DMS79 treated with DMSO at 0.1 percent for 48 hours (cell line): ENCODE results near the gene TTBK1.

Source experiments
- DNase-seq: peaks from one replicate; lab custom pipeline; 2025; lab: John Stamatoyannopoulos, UW

TTBK1 gene

DNA sequence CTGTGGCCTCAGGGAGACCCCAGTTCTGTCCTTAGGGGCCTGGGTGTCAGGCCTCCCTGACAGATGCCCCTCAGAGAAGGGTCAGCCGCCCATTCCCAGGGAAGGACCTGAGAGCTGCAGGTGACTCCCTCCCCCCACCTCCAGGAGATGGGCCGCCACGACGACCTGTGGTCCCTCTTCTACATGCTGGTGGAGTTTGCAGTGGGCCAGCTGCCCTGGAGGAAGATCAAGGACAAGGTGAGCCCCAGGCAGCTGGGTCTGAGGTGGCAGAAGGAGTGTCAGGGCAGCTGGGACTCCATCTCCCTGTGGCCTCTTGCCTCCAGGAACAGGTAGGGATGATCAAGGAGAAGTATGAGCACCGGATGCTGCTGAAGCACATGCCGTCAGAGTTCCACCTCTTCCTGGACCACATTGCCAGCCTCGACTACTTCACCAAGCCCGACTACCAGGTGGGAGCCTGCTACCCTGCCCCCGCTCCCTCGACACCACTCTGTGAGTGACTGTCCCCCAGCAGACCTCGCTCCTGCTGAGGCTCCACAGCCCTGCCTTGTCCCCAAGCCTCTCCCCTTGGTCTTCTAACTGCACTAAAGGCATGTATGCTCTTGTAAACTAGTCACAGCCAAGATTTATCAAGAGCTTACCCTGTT, 12.2 kb downstream of the TTBK1 start:
- DNase-seq, result no peak

DNA sequence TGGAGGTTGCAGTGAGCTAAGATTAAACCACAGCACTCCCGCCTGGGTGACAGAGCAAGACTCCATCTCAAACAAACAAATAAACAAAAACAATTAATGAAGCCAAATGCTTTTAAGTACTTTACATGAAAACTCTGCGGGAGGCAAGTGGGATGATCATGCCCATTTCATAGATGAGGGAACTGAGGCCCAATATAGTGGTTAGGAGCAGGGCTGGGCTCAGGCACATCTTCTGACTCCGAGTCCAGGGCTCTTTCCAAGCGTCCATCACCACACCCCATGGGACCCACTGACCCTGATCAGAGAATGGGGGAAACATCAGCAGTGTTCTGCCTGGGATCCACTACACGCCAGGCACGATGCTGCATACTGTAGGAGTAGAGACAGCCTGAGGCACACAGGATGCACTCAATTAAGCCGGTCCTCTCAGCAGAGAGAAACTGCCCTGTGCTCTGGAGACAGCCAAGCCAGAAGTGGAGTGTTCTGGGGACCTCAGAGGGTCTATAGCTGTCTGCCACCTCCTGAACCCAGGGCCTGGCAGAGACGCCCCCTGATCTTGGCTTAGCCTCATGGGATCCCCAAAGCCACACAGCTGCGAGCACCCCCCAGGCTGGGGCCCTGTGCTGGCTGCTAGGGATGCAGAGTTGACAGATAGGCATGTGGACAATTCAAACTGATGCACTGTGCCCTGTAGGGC, 13.5 kb downstream of the TTBK1 start:
- no peak for DNase-seq

DNA sequence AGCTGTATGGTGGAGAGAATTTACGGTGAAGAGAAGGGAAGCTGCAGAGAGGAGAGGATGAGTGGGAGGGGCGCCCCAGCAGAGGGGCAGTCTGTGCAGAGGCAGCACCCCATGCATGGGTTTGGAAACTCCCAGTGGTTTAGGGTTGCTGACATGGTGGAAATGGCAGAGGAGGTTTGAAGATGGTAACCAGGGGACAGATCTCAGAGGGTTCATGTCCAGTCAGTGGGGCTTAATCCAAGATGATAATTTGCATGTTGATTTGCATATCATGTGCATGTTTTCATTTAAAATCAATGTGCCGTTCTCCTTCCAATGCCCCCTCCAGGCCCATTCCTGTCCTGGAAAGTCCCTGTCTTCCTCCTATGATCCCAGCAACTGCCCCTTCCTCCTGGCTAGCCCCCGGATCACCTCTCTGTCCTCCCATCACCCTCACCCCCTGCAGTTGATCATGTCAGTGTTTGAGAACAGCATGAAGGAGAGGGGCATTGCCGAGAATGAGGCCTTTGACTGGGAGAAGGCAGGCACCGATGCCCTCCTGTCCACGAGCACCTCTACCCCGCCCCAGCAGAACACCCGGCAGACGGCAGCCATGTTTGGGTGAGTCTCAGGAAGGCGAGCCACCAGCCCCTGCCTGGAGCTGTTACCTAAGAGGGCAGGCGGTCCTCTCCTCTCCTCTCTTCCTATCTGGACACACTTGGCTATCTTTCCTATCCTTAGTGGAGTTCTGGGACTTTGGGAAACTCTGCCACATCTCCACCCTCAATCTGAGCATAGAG, 14.3 kb downstream of the TTBK1 start:
- DNase-seq, result no peak

DNA sequence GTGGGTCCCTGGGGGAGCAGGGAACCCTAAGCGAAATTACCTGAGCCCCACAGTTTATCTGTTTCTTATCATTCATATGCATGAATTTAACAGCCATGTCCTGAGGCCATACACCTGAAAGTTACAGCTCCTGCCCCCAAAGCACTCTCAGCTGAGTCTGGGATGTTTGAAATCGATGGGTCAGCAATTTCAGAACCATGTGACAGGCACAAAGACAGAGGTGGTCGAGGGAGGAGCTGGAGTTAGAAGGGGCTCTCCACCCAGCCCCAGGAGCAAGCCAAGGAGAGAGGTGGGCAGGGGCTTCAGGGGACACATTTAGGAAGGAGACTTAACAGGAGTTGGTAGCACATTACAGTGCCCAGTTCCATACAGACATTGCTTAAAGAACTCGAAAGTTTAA, 14.9 kb downstream of the TTBK1 start:
- DNase-seq, result no peak

DNA sequence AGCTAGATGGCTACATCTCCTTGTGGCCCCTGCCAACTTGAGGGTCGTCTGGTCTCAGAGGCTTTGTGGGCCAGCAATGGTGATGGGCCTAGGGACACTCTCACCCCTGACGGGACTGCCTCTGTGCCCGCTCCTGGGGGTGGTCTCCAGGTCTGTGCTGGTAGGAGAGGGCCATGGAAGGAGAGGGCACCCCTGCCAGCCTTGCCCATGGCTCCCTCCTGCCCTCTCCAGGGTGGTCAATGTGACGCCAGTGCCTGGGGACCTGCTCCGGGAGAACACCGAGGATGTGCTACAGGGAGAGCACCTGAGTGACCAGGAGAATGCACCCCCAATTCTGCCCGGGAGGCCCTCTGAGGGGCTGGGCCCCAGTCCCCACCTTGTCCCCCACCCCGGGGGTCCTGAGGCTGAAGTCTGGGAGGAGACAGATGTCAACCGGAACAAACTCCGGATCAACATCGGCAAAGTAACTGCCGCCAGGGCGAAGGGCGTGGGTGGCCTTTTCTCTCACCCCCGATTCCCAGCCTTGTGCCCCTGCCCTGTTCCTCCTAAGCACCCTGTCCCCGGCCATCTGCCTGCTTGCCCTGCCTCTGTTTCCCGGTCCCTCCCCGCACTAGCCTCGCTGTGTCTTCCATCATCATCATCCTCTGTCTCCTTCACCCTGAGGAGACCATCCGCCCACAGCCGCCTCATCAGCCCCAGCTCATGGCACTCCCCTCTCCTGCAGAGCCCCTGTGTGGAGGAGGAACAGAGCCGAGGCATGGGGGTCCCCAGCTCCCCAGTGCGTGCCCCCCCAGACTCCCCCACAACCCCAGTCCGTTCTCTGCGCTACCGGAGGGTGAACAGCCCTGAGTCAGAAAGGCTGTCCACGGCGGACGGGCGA, 15.8 kb downstream of the TTBK1 start:
- no peak for DNase-seq

DNA sequence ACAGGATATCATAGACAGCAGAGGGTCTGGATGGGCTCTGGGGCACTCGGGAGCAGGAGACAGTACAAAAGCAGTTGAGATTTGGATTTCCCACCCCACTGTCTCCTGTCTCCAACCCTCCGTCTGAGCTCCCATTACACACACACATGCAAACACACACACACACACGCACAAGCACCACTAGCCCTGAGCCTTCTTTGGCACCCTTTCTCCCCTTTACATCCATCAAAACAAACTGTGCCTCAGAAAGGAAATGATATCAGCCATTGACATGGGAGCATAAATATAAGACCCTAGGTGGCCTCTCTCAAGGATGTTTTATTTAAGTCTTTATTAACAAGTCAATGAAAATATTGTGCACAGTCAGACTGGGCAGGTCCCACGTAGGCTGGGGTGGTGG, 17.5 kb downstream of the TTBK1 start:
- DNase-seq, result no peak

DNA sequence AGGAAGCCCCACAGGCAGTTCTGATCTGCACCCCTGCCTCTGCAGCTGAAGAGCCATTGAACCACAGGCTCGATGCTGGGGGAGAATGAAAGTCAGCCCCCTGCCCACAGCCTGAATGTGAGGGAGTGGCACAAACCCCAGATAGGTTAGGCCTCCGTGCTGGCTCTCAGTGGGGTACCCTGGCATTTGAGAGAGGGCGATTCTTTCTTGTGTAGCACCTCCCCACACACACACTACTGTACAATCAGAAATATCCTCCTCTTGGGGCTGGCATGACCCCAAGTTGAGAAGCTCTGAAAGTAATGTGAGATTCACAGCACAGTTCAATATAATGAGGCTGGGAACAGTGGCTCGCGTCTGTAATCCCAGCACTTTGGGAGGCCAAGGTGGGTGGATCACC, 17.9 kb downstream of the TTBK1 start:
- no peak for DNase-seq

DNA sequence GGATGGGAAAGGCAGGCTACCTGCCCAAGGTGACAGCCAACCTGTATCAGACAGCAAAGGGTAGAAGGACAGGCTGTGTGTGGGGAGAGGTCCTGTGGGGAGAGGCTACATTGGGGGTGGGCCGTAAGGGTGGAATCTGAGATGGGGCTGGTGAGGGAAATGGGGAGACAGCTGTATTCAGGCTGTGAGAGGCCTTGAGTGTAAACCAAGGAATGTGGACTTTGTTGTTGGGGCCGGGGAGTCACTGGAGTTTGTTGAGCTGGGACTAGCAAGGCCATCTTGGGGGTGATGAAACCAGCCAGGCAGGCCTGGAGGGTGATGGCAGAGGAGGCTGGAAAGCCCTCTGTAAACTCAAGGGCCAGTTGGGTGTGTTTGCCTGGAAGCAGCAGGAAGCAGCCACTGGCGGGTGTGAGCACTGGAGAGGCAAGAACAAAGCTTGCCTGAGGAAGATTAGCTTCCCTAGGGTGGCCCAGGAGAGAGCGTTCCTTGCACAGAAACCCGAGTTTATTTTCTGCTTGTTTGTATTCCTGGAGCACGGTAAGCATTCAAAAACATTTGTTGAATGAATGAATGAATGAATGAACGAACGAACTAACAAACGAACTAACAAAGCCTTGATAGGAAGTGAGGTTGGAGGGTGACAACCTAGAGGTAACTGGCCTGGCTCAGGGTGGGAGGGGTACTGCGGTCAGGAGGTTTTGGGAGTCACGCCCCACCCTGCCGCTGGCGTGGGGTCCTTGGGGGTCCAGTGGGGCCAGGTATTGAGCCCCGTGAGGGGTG, 18.9 kb downstream of the TTBK1 start:
- DNase-seq, result no peak

DNA sequence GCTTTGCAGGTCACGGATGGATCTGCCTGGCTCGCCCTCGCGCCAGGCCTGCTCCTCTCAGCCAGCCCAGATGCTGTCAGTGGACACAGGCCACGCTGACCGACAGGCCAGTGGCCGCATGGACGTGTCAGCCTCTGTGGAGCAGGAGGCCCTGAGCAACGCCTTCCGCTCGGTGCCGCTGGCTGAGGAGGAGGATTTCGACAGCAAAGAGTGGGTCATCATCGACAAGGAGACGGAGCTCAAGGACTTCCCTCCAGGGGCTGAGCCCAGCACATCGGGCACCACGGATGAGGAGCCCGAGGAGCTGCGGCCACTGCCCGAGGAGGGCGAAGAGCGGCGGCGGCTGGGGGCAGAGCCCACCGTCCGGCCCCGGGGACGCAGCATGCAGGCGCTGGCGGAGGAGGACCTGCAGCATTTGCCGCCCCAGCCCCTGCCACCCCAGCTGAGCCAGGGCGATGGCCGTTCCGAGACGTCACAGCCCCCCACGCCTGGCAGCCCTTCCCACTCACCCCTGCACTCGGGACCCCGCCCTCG, 19.6 kb downstream of the TTBK1 start:
- DNase-seq, result no peak

DNA sequence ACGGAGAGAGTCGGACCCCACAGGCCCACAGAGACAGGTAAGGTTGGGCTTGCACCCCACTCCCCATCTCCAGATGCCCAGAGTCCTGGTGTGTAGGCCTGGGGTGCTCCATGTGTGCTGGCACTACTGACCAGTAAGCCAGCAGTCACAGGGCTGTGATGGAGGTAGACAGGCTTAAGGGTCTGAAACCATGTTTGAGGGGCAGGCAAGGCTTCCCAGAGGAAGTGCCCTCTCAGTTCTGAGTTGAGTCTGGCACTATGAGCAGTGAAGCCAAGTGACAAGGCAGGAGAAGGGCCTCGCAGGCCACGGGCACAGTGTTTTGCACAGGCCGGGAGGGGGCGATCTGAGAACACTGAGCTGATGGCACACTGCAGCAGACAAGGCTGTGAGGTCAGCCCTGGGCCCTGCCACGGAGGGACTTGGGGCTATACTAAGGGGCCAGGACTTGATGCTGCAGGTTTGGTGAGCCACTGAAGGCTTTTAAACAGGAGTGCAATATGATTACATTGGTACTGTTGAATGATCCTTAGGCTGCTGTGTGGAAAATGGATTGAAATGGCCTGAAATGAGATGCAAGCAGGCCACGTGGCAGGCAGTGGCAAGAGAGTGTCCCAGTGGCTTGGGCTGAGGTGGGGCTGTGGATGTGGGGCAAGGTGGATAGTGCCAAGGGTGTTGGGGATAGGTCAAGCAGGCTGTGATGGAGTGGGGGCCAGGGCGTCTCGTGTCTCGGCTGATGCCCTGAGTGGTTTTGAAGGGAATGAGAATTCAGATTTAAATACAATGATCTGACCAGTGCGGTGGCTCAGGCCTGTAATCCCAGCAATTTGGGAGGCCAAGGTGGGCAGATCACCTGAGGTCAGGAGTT, 20.3 kb downstream of the TTBK1 start:
- no peak for DNase-seq

DNA sequence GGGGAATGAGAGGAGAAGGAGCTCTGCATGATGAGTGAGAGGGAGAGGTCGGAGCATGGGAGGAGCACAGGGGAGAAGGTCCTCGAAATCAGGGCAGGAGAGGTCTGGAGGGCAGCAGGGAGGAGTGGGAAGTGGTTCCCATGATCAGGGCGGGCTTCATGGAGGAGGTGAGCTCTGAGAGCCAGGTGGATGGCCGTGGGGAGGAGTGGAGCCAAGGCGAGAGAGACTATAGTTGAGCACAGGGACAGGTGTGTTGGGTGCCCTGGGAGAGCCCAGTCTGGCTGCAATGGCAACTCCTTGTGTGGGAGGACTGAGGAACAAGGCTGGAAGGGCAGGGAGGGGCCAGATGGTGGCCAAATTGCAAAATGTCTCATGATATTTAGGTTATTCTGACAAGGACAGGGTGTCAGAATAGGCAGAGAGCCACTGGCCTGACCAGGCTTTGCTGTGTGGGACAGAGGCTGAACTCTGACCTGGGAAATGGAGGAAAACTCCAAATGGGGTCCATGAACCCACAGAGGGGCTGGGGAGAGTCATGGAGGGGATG, 21.4 kb downstream of the TTBK1 start:
- no peak for DNase-seq

DNA sequence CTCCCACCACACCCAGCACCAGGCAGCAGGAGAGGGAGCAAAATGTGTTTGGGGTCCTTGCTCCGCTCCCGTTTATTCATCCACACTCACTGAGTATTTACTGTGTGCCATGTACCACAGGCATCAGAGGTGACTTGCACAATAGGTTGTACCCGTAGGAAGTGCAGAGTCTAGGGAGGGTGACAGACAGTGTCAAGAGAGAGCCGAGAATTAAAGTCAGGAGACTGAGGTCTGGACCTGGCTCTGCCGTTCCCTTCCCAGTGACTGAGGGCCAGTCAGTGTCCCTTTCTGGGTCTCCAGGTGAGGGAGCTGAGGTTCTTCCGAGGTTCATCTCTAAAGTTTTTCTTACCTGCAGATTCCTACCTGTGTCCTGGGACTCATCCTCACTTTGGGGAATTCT, 22.3 kb downstream of the TTBK1 start:
- no peak for DNase-seq

DNA sequence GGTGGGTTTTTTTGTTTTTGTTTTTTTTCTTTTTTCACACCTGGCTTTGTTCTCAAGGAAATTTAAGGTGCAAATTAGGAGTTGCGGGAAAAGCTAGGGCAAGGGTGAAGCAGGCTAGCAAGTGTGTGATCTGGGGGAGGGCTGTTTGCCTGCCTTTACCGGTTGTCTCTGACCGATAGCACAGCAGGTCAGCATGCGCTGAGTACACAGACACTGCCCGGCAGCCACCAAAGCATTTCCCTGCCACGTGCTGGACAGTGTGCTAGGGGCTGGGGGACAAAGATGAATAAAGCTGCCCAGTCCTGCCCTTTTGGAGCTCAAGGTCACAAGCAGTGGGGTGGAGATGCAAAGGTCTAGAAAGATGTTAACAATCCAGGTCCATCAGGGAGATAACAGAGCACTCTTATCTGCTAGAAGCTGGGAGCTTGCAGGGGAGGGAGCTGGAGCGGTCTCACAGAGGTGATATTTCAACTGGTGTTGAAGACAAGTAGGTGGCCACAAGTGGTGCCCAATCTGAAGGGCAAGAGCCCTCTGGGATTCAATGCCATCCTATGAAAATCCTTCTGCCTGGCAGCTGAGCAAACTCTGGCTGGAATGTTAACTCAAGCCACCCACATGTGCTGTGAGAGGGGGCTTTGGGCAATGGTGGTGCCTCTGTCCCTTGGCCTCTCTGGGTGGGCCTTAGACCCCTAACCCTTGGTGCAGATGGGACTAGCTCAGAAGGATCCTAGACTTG, 24.5 kb downstream of the TTBK1 start:
- no peak for DNase-seq

DNA sequence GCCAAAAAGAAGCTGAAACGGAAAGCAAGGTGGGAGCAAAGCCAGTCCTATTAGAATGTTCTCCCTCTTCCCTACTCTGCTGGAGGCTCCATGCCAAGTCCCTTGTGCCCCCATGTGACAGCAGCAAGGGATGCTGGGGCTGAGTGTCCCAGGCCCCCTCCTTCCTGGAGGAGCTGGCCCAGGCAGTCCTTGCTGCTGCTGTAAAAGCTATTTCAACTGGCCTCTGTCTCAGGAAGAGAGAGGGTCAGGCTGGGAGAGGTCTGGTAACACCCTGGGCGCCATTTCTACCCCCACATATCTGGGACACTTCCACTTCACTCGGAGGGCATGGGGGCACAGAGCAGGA, 25.0 kb downstream of the TTBK1 start:
- no peak for DNase-seq

DNA sequence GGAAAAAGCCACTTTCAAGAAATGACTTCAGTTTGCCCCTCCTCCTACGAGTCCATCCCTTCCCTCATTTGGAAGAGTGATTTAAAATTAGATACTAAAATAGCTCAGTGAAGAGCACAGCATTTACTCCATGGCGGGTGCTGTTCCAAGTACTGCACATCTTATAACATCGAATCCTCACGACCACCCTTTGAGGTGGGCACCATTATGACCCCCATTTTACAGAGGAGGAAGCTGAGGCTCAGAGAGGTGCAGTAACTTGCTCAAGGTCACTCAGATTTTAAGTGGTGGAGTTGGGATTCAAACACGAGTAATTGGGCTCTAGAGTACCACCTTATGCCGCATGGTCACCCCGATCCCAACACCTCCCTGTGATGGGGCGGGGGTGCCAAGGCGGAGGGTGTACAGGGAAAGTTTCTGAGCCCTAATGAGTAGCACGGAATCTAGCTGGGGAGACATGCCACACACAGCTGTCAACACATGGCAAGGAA, 25.5 kb downstream of the TTBK1 start:
- DNase-seq, result no peak

DNA sequence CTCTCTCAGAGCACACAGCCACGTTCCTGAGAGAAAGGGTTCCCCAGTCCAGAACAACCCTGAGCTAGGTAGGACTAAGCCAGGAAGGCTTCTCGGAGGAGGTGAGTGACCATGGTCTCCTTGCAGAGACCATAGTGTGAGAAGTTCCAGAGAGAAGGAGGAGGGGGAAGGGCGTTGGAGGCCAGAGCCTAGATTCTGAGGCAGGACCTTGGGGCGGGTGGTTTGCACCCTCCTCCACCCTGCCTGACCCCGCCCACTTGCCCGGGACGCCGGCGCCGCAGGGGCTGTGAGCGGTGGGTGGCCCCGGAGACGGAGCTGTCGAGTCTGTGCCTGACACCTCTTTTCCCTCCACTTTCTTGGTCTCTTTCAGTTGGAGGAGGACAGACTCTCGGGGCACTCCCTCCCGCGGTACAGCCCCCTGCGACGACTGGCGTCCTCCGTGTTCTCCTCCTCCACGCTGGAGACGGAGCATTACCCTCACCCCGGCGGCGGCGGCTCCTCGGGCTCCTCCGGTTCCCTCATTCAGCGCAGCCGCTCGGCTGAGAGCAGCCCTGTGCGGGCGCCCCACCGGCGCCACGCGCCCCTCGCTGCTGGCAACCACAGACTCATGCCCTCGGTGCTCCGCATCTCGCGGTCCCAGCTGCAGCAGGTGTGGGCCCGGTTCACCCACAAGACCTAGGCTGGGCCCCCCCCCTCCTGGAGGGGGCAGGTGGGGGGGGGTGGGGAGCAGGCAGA, 26.2 kb downstream of the TTBK1 start:
- DNase-seq, result no peak

DNA sequence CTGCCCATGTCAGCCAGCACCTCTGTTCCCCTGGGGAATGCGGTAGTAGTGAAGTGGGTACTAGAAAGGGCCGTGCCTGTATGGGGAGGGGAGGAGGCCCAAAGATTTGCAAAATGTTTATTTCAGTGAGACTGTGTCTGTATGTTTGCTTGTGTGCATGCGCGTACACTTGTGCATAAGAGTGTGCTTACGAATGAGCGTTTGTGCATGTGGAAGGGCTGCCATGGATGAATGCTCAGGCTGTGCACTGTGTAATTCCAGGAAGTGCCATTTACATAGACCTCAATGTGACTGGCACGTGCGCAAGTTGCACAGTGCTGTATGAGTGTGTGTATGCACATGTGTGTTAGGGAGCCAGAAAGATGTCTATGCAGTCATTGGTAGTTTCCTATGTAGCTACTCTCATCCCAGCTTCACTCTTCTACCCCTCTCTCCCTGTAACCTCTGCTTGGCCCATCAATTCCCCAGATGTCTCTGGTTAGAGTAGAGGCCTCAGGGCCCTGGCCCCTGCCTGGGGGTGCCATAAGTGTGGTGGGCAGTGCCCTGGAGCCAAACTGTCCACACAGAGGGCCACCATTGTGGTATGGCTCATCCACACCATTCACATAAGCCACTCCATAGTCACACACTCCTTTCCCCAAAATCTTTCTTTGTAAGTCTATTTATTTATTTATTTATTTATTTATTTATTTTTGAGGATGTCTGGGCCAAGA, 28.0 kb downstream of the TTBK1 start:
- DNase-seq, result no peak

DNA sequence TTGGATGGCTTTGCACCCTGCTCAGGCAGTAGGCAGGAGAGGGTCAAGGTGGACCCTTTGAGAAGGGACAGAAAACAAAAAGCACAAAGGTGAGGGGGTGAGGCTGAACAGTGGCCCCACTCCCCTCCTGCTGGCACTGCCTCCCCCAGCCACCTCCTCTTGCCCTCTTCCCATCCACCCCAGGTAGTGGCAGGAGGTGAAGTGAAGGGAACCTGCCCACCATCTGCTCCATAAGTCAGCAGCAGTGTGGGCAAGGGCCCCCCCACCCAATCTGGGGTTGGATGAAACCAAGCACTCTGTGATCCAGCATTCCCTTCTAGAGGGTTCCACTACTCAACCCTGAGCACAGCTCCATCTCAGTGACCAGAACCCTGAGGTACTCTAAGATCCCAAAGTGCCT, 28.7 kb downstream of the TTBK1 start:
- no peak for DNase-seq
